Gastroesophageal sphincter (tissue), 4 donors: ENCODE measurements around the gene ATP1B2. TPM values are rescaled to one million over a fixed set of nuclear protein-coding genes. Genes with fewer than 3 reads are reported as not detected.

Experiments
- ATAC-seq: fragments of 150-250 bp; one replicate; pipeline ENCODE4 v1.9.1; 2016; ENCODE audit warnings: mild to moderate bottlenecking, moderate library complexity
- H3K27ac ChIP-seq, 4 donors: fragments of 200-600 bp; sonication (generic) in 3 of 4; 1 replicate in 3 of 4; 2 replicates in 1 of 4; pipeline ENCODE4 v1.5.1; 2016 to 2019
- H3K27me3 ChIP-seq: fragments of 200-600 bp; sonication (generic); one replicate; pipeline ENCODE4 v1.5.1; 2019
- H3K36me3 ChIP-seq, 2 donors: fragments of 200-600 bp; sonication (generic); one replicate each; pipeline ENCODE4 v1.5.1; 2019; ENCODE audit warnings: control low read depth in 1 of 2
- H3K4me1 ChIP-seq, 3 donors: fragments of 200-600 bp; sonication (generic); 1 replicate in 2 of 3; 2 replicates in 1 of 3; pipeline ENCODE4 v1.5.1; 2016 to 2019; ENCODE audit warnings: control low read depth in 2 of 3
- H3K4me3 ChIP-seq, 2 donors: fragments of 200-600 bp; sonication (generic); one replicate each; pipeline ENCODE4 v1.5.1; 2019; ENCODE audit warnings: mild to moderate bottlenecking in 1 of 2, moderate library complexity in 1 of 2
- H3K9me3 ChIP-seq, 3 donors: fragments of 200-600 bp; sonication (generic); one replicate each; pipeline ENCODE4 v1.5.1; 2017 to 2019; ENCODE audit warnings: control low read depth in 2 of 3
- CTCF ChIP-seq, 4 experiments: fragments of 200-600 bp in 2 of 4; fragments of 450-650 bp in 2 of 4; sonication (generic) in 1 of 4; IDR thresholded peaks; one replicate each; pipeline ENCODE4 v1.5.1; 2017 to 2019; ENCODE audit warnings: antibody characterized with exemption in 4 of 4, mild to moderate bottlenecking in 2 of 4, moderate library complexity in 2 of 4
- EP300 ChIP-seq: sonication (generic); formaldehyde crosslinking; IDR thresholded peaks from one replicate; pipeline ENCODE4 v1.6.1; 2017; ENCODE audit warnings: antibody characterized with exemption, mild to moderate bottlenecking
- POLR2A ChIP-seq, 2 donors: fragments of 450-650 bp; IDR thresholded peaks; one replicate each; pipeline ENCODE4 v1.6.1; 2017; ENCODE audit warnings: antibody characterized with exemption in 2 of 2, mild to moderate bottlenecking in 2 of 2, moderate library complexity in 1 of 2
- POLR2AphosphoS5 ChIP-seq: sonication (generic); formaldehyde crosslinking; IDR thresholded peaks from one replicate; pipeline ENCODE4 v1.6.1; 2017; ENCODE audit warnings: antibody characterized with exemption
- WGBS, 2 donors: methylation state at CpG; one replicate each; pipeline ENCODE4 v1.1.5; 2018; ENCODE audit warnings: low coverage in 1 of 2; 5-methylcytosine and 5-hydroxymethylcytosine counted together
- total RNA-seq, 4 donors: library from RNA; depleted of rRNA; stranded (reverse); fragments of >200 nt; gene quantifications; one replicate each; pipeline ENCODE4 v1.1.0, GENCODE V29; 2016

Gene ATP1B2
- total RNA-seq, 4 donors from 2014 or later = 0.77 to 3.6 (median 2.3) TPM

GRCh38 chr17:7655541-7655840 lies 4.8 kb downstream of the ATP1B2 start:
- TF ChIP-seq CTCF (IDR thresholded peaks at IDR 0.05) (no peak), POLR2A (IDR thresholded peaks at IDR 0.05) (no peak), EP300 (no peak)
- H3K4me1 ChIP-seq = peaks cover 0 to 35% (median 13%) of the 10 kb centered on the region in 3 donors
- no peak for ATAC-seq
- no peaks in the 10 kb centered on the region for H3K9me3 ChIP-seq
- H3K27ac ChIP-seq = no peak overlapping the region
- peaks cover 20% of the 10 kb centered on the region for H3K27me3 ChIP-seq
- H3K4me3 ChIP-seq = no peak overlapping the region
- WGBS, 2 donors = 91% methylated on average over 7 of the region's 17 CpGs; no CpG with 5 or more reads in 1 of the 2 donors
- no peaks in the 10 kb centered on the region for H3K36me3 ChIP-seq

GRCh38 chr17:7656958-7657609 lies 6.4 kb downstream of the ATP1B2 start:
- Histone ChIP-seq H3K27ac (peak overlapping the region in 3 of 4 donors; percentile 14 to 48 (median 45)), H3K27me3 (peaks cover 4% of the 10 kb centered on the region), H3K36me3 (no peaks in the 10 kb centered on the region), H3K9me3 (no peaks in the 10 kb centered on the region), H3K4me3 (no peak overlapping the region), H3K4me1 (peaks cover 0 to 19% (median 0%) of the 10 kb centered on the region in 3 donors)
- no peak for TF ChIP-seq CTCF (IDR thresholded peaks at IDR 0.05)
- no peak for TF ChIP-seq EP300
- TF ChIP-seq POLR2AphosphoS5 = peak; percentile 56
- ATAC-seq = peak; percentile 76
- WGBS, 2 donors = 24 to 33% methylated on average over 5 to 7 of the region's 10 CpGs

- H3K27ac ChIP-seq = no peak overlapping the region
- ATAC-seq = no peak
- H3K9me3 ChIP-seq = no peaks in the 10 kb centered on the region
- H3K4me1 ChIP-seq = no peaks in the 10 kb centered on the region
- H3K27me3 ChIP-seq = no peaks in the 10 kb centered on the region
- peaks cover 0 to 73% of the 10 kb centered on the region in 2 donors for H3K36me3 ChIP-seq
- TF ChIP-seq POLR2A (IDR thresholded peaks at IDR 0.05) = no peak
- no peak for TF ChIP-seq EP300
- TF ChIP-seq POLR2AphosphoS5 = no peak
- no peak for TF ChIP-seq CTCF (IDR thresholded peaks at IDR 0.05)
- H3K4me3 ChIP-seq = no peak overlapping the region
- WGBS, 2 donors = 47 to 60% methylated on average over 1 to 3 of the region's 10 CpGs
Measured at GRCh38 chr17:7667656-7668406, 17.1 kb downstream of the ATP1B2 start.

GRCh38 chr17:7668482-7668881 lies 17.8 kb downstream of the ATP1B2 start:
- no peak for ATAC-seq
- H3K9me3 ChIP-seq = peaks cover 0 to 5% (median 0%) of the 10 kb centered on the region in 3 donors
- no peak overlapping the region for H3K4me3 ChIP-seq
- H3K27me3 ChIP-seq = no peaks in the 10 kb centered on the region
- H3K36me3 ChIP-seq = peaks cover 2 to 80% of the 10 kb centered on the region in 2 donors
- H3K27ac ChIP-seq = no peak overlapping the region
- 67 to 94% methylated on average over 1 to 7 of the region's 7 CpGs for WGBS, 2 donors
- H3K4me1 ChIP-seq = no peaks in the 10 kb centered on the region
- TF ChIP-seq CTCF (IDR thresholded peaks at IDR 0.05) = no peak
- no peak for TF ChIP-seq POLR2A (IDR thresholded peaks at IDR 0.05)
- no peak for TF ChIP-seq POLR2AphosphoS5
- TF ChIP-seq EP300 = no peak

GRCh38 chr17:7673239-7673638 lies 22.5 kb downstream of the ATP1B2 start:
- no peak for ATAC-seq
- Histone ChIP-seq H3K4me1 (no peaks in the 10 kb centered on the region), H3K9me3 (peaks cover 0 to 10% (median 0%) of the 10 kb centered on the region in 3 donors), H3K27ac (no peak overlapping the region), H3K36me3 (peaks cover 3 to 84% of the 10 kb centered on the region in 2 donors), H3K4me3 (no peak overlapping the region), H3K27me3 (no peaks in the 10 kb centered on the region)
- no peak for TF ChIP-seq POLR2A (IDR thresholded peaks at IDR 0.05)
- peak in 1 of 4 experiments; percentile 9 for TF ChIP-seq CTCF (IDR thresholded peaks at IDR 0.05)
- 86% methylated on average over 2 of the region's 2 CpGs; no CpG with 5 or more reads in 1 of the 2 donors for WGBS, 2 donors
